ENCODE measurements around the gene DCTN4.

Gene DCTN4

GRCh38 chr5:150670948-150671310 is 87.9 kb downstream of the DCTN4 start:
- DNase-seq (ENCODE audit: low spot score): no peak

- peak; percentile 49 for DNase-seq (ENCODE audit: low spot score)
Observed at GRCh38 chr5:150670275-150670947, 88.4 kb downstream of the DCTN4 start.

GRCh38 chr5:150665044-150665443 is 93.8 kb downstream of the DCTN4 start:
- DNase-seq (ENCODE audit: low spot score): no peak

GRCh38 chr5:150663936-150664335 is 94.9 kb downstream of the DCTN4 start:
- no peak for DNase-seq (ENCODE audit: low spot score)

GRCh38 chr5:150662731-150663516 is 95.9 kb downstream of the DCTN4 start:
- no peak for DNase-seq (ENCODE audit: low spot score)

GRCh38 chr5:150661821-150662596 is 96.8 kb downstream of the DCTN4 start:
- DNase-seq (ENCODE audit: low spot score): no peak

- DNase-seq (ENCODE audit: low spot score): no peak
Observed at GRCh38 chr5:150661086-150661485, 97.7 kb downstream of the DCTN4 start, which contains the start of gene MYOZ3. MYOZ3 (plus strand) TSS chr5:150661251; CDS start chr5:150662942, 1,691 bp downstream.

GRCh38 chr5:150660108-150660831 is 98.5 kb downstream of the DCTN4 start:
- DNase-seq (ENCODE audit: low spot score): no peak

GRCh38 chr5:150659360-150660107 is 99.3 kb downstream of the DCTN4 start:
- DNase-seq (ENCODE audit: low spot score): no peak

GRCh38 chr5:150658699-150659265 is 100.0 kb downstream of the DCTN4 start:
- no peak for DNase-seq (ENCODE audit: low spot score)

Measured in SK-N-DZ (cell line).